DOHH2 (cell line): ENCODE data around the gene CYS1.

Source experiments
- CTCF ChIP-seq: fragments of 200-600 bp; sonication (generic); IDR thresholded peaks from one replicate; pipeline ENCODE4 v1.5.1; 2014; ENCODE audit warnings: antibody characterized with exemption, mild to moderate bottlenecking, low read depth, low read length; ENCODE audit not compliant: poor library complexity, severe bottlenecking
- EZH2phosphoT487 ChIP-seq: fragments of 200-600 bp; sonication (generic); IDR thresholded peaks from 2 replicates; pipeline ENCODE4 v1.6.1; 2017; ENCODE audit warnings: borderline replicate concordance, mild to moderate bottlenecking, antibody characterized with exemption, low read length, moderate library complexity, mixed read lengths

GRCh38 chr2:10071176-10071575 is 9.0 kb downstream of the CYS1 start:
- no peak for TF ChIP-seq CTCF
- no peak for TF ChIP-seq EZH2phosphoT487
